CD1c-positive myeloid dendritic cell (primary cell): ENCODE results near the gene GSG1L.
A peak's percentile ranks its signal among the peaks of the same experiment; 100 is the strongest.

Source experiments
- DNase-seq: peaks from one replicate; pipeline ENCODE4 v3.0.0-alpha.2; 2016; ENCODE audit errors: extremely low spot score

Gene GSG1L

GRCh38 chr16:28064150-28064549, 636 bp upstream of the GSG1L start:
- DNase-seq, result no peak

- DNase-seq, result peak; percentile 29
Observed at GRCh38 chr16:28062847-28063521, 530 bp downstream of the GSG1L start.

GRCh38 chr16:28062261-28062846, 1.2 kb downstream of the GSG1L start:
- no peak for DNase-seq

- no peak for DNase-seq
Observed at GRCh38 chr16:28061352-28062101, 2.0 kb downstream of the GSG1L start.

- no peak for DNase-seq
Observed at GRCh38 chr16:28059841-28060575, 3.5 kb downstream of the GSG1L start.

- no peak for DNase-seq
Observed at GRCh38 chr16:28058839-28059589, 4.5 kb downstream of the GSG1L start.

GRCh38 chr16:28057949-28058348, 5.6 kb downstream of the GSG1L start:
- no peak for DNase-seq

GRCh38 chr16:28053461-28053860, 10.1 kb downstream of the GSG1L start:
- DNase-seq, result no peak

- no peak for DNase-seq
Observed at GRCh38 chr16:28052274-28053128, 11.0 kb downstream of the GSG1L start.

- no peak for DNase-seq
Observed at GRCh38 chr16:28051486-28051885, 12.0 kb downstream of the GSG1L start.

GRCh38 chr16:28042811-28043210, 20.7 kb downstream of the GSG1L start:
- DNase-seq, result no peak

GRCh38 chr16:28041615-28042014, 21.9 kb downstream of the GSG1L start:
- DNase-seq, result no peak

GRCh38 chr16:28040039-28040438, 23.5 kb downstream of the GSG1L start:
- DNase-seq, result no peak

GRCh38 chr16:28039493-28039892, 24.0 kb downstream of the GSG1L start:
- no peak for DNase-seq

GRCh38 chr16:28038409-28038808, 25.1 kb downstream of the GSG1L start:
- no peak for DNase-seq

- DNase-seq, result no peak
Observed at GRCh38 chr16:28035866-28036393, 27.6 kb downstream of the GSG1L start.

GRCh38 chr16:28033870-28034269, 29.6 kb downstream of the GSG1L start:
- DNase-seq, result no peak

- no peak for DNase-seq
Observed at GRCh38 chr16:28029387-28030002, 34.0 kb downstream of the GSG1L start.

GRCh38 chr16:28027055-28027454, 36.5 kb downstream of the GSG1L start:
- DNase-seq, result no peak

- DNase-seq, result no peak
Observed at GRCh38 chr16:28025631-28026030, 37.9 kb downstream of the GSG1L start.
